ENCODE measurements around the gene SH3RF3.

The SH3RF3 gene

GRCh38 chr2:109232909-109233308, 103.9 kb downstream of the SH3RF3 start:
- in situ Hi-C loops (cut with HindIII; ENCODE audit: low pct_unique_long_range_greater_than_20kb, low sequenced_read_pairs) = no loop called here

DNA sequence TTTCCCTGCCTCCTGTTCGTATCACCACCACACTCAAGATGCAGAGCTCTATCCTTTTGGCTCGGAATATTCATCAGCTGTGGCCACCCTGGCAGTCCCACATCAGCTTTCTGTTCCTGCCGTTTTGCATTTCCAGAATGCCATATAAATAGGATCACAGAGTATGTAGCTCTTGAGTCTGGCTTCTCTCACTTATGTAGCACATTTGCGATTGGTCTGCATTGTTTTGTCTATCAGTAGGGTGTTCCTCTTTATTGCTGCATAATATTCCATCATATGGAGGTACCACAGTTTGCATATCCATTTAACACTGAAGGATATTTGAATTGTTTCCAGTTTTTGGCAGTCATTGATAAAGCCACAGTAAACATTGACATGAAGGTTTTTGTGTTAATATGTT, 104.6 kb downstream of the SH3RF3 start:
- no peak for DNase-seq (ENCODE audit: low read depth in 1 of 2, low spot score in 1 of 2)
- in situ Hi-C loops (cut with HindIII; ENCODE audit: low pct_unique_long_range_greater_than_20kb, low sequenced_read_pairs) = no loop called here
- TF ChIP-seq JUND (IDR thresholded peaks at IDR 0.05; ENCODE audit: low read depth) = no peak

More at GRCh38 chr2:109232909-109233308, 103.9 kb downstream of the SH3RF3 start:
- no peak for TF ChIP-seq JUND (IDR thresholded peaks at IDR 0.05; ENCODE audit: low read depth)
- no peak for DNase-seq (ENCODE audit: low read depth in 1 of 2, low spot score in 1 of 2)

DNA sequence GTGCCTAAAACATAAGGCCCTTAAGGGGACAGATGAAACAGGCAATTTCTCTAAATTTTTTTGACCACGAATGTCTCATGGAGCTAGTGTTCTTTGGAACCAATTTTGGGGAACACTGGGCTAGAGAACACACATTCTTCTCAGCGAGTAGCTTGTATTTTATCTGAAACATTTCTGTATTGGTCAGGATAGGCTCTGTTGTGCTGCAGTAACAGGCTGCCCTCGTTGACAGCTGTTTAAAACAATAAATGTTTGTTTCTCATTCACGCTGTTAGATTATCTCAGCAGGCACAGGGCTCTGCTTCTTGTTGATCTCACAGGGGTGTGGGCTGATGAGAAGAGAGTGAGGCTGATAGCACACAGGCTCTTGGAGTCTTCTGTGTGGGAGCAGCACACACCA, 105.3 kb downstream of the SH3RF3 start:
- DNase-seq (ENCODE audit: low read depth in 1 of 2, low spot score in 1 of 2) = no peak
- TF ChIP-seq JUND (IDR thresholded peaks at IDR 0.05; ENCODE audit: low read depth) = no peak
- in situ Hi-C loops (cut with HindIII; ENCODE audit: low pct_unique_long_range_greater_than_20kb, low sequenced_read_pairs) = no loop called here

- in situ Hi-C loops (cut with HindIII; ENCODE audit: low pct_unique_long_range_greater_than_20kb, low sequenced_read_pairs) = no loop called here
- no peak for TF ChIP-seq JUND (IDR thresholded peaks at IDR 0.05; ENCODE audit: low read depth)
Measured at GRCh38 chr2:109236147-109236546, 107.1 kb downstream of the SH3RF3 start.

GRCh38 chr2:109237792-109238191, 108.8 kb downstream of the SH3RF3 start:
- in situ Hi-C loops (cut with HindIII; ENCODE audit: low pct_unique_long_range_greater_than_20kb, low sequenced_read_pairs) = no loop called here
- TF ChIP-seq JUND (IDR thresholded peaks at IDR 0.05; ENCODE audit: low read depth) = no peak
- DNase-seq (ENCODE audit: low read depth in 1 of 2, low spot score in 1 of 2) = no peak

More at GRCh38 chr2:109236147-109236546, 107.1 kb downstream of the SH3RF3 start:
- DNase-seq (ENCODE audit: low read depth in 1 of 2, low spot score in 1 of 2) = no peak

GRCh38 chr2:109238580-109238979, 109.6 kb downstream of the SH3RF3 start:
- in situ Hi-C loops (cut with HindIII; ENCODE audit: low pct_unique_long_range_greater_than_20kb, low sequenced_read_pairs) = no loop called here
- no peak for TF ChIP-seq JUND (IDR thresholded peaks at IDR 0.05; ENCODE audit: low read depth)
- DNase-seq (ENCODE audit: low read depth in 1 of 2, low spot score in 1 of 2) = no peak

DNA sequence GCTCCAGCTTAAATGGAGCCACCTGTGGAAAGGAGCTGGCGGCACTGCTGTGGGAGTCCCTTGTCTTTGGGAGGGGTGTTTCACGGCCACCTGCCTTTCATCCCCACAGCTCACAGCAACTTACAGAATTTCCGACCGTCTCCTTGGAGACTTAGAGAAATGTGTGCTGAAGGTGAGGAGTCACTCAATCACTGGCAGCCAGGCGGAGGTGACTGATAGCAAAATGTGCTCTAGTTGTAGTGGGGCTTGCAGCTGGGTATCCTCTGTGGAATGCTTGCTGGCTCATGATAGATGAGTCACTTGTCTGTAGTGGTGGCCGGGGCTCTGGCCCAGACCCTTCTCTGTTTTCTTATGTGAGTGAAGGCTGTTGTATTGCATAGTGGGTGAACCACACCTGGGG, 110.7 kb downstream of the SH3RF3 start:
- no peak for DNase-seq (ENCODE audit: low read depth in 1 of 2, low spot score in 1 of 2)
- in situ Hi-C loops (cut with HindIII; ENCODE audit: low pct_unique_long_range_greater_than_20kb, low sequenced_read_pairs) = no loop called here
- TF ChIP-seq JUND (IDR thresholded peaks at IDR 0.05; ENCODE audit: low read depth) = no peak

GRCh38 chr2:109242210-109242653, 113.2 kb downstream of the SH3RF3 start:
- no peak for DNase-seq (ENCODE audit: low read depth in 1 of 2, low spot score in 1 of 2)
- in situ Hi-C loops (cut with HindIII; ENCODE audit: low pct_unique_long_range_greater_than_20kb, low sequenced_read_pairs) = no loop called here
- TF ChIP-seq JUND (IDR thresholded peaks at IDR 0.05; ENCODE audit: low read depth) = no peak

DNA sequence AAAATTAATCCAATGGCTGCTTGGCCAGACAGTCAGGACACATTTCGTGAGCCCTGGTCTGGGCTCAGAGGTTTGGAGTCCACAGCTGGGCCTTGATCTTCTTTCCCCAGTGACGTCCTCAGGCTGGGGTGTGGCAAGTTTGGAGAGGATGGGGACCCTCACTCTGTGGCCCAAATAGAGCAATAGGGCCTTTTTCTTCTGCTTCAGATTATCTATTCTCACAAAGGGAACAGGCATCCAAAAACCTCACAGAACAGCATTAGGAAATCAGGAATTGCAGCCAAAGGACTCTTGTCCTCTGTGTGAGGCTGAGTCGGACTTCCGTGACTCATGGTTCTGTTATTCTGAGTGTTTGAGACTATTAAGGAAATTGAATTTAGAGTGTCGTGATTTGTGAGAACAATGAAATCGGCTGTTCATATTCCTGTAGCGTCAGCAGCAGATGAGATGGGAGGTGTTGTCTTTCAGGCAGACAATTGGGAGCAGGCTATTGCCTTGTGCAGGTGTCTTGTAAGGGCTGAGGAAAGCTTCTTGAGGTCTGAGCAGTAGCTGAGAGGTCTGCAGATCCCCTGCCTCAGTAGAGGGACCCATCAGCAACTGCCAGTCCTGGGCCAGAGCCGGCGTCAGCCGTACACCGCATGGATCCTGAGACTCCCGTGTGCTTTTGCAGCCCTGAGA, 113.8 kb downstream of the SH3RF3 start:
- in situ Hi-C loops (cut with HindIII; ENCODE audit: low pct_unique_long_range_greater_than_20kb, low sequenced_read_pairs) = no loop called here
- no peak for TF ChIP-seq JUND (IDR thresholded peaks at IDR 0.05; ENCODE audit: low read depth)
- no peak for DNase-seq (ENCODE audit: low read depth in 1 of 2, low spot score in 1 of 2)

- in situ Hi-C loops (cut with HindIII; ENCODE audit: low pct_unique_long_range_greater_than_20kb, low sequenced_read_pairs) = no loop called here
- DNase-seq (ENCODE audit: low read depth in 1 of 2, low spot score in 1 of 2) = no peak
- TF ChIP-seq JUND (IDR thresholded peaks at IDR 0.05; ENCODE audit: low read depth) = no peak
Measured at GRCh38 chr2:109243526-109244303, 114.7 kb downstream of the SH3RF3 start.

DNA sequence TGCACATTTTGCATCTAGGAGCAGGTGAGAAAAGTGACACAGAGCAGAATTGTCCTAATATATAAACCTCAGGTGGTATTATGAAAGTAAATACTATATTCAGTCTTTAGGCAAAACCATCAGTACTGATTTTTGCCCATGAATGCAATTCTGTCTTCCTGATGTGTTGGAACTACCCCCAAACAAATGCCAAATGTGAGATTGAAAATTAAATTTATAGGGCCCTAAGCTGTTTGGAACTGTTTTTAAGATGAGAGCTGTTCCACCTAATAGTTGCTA, 115.2 kb downstream of the SH3RF3 start:
- no peak for DNase-seq (ENCODE audit: low read depth in 1 of 2, low spot score in 1 of 2)
- in situ Hi-C loops (cut with HindIII; ENCODE audit: low pct_unique_long_range_greater_than_20kb, low sequenced_read_pairs) = no loop called here
- no peak for TF ChIP-seq JUND (IDR thresholded peaks at IDR 0.05; ENCODE audit: low read depth)

GRCh38 chr2:109244750-109245382, 115.9 kb downstream of the SH3RF3 start:
- in situ Hi-C loops (cut with HindIII; ENCODE audit: low pct_unique_long_range_greater_than_20kb, low sequenced_read_pairs) = no loop called here
- no peak for TF ChIP-seq JUND (IDR thresholded peaks at IDR 0.05; ENCODE audit: low read depth)
- no peak for DNase-seq (ENCODE audit: low read depth in 1 of 2, low spot score in 1 of 2)

DNA sequence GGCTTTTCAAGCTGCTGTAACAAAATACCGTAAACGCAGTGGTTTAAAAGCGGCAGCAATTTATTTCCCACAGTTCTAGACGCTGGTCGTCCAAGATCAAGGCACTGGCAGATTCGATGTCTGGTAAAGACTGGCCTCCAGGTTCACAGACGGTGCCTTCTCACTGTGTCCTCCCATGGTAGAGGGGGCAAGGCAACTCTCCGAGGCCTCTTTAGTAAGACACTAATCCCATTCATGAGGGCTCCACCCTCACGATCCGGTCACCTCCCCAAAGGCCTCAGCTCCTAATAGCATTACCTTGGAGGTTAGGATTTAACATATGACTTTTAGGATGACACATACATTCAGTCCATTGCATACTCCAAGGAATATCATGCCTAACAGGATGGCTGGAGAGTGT, 117.2 kb downstream of the SH3RF3 start:
- DNase-seq (ENCODE audit: low read depth in 1 of 2, low spot score in 1 of 2) = no peak
- in situ Hi-C loops (cut with HindIII; ENCODE audit: low pct_unique_long_range_greater_than_20kb, low sequenced_read_pairs) = no loop called here
- no peak for TF ChIP-seq JUND (IDR thresholded peaks at IDR 0.05; ENCODE audit: low read depth)
